ENCODE data around the gene BEST3. TPM values are rescaled to one million over a fixed set of nuclear protein-coding genes. Genes with fewer than 3 reads are reported as not detected.

The BEST3 gene
- total RNA-seq, 3 donors from 2014 or later: 0.66 TPM; not detected in 2

GRCh38 chr12:69687390-69687789, 11.7 kb downstream of the BEST3 start:
- TF ChIP-seq POLR2AphosphoS5 (IDR thresholded peaks at IDR 0.05) (no peak), POLR2A (IDR thresholded peaks at IDR 0.05) (no peak), CTCF (IDR thresholded peaks at IDR 0.05) (no peak)
- no peak for DNase-seq (ENCODE audit: low spot score in 2 of 2)
- Histone ChIP-seq H3K9me3 (no peaks in the 10 kb centered on the region), H3K4me3 (no peak overlapping the region), H3K27me3 (no peaks in the 10 kb centered on the region), H3K36me3 (no peaks in the 10 kb centered on the region), H3K27ac (no peak overlapping the region), H3K4me1 (no peaks in the 10 kb centered on the region)
- intact Hi-C loops (cut with DNase I; ENCODE audit: low total_unique reads): no loop called here

- Histone ChIP-seq H3K4me1 (no peaks in the 10 kb centered on the region), H3K27ac (no peak overlapping the region), H3K36me3 (no peaks in the 10 kb centered on the region), H3K4me3 (no peak overlapping the region), H3K27me3 (no peaks in the 10 kb centered on the region), H3K9me3 (no peaks in the 10 kb centered on the region)
- intact Hi-C loops (cut with DNase I; ENCODE audit: low total_unique reads): no loop called here
- no peak for DNase-seq (ENCODE audit: low spot score in 2 of 2)
- TF ChIP-seq CTCF (IDR thresholded peaks at IDR 0.05) (no peak), POLR2AphosphoS5 (IDR thresholded peaks at IDR 0.05) (no peak), POLR2A (IDR thresholded peaks at IDR 0.05) (no peak)
Measured at GRCh38 chr12:69686731-69687130, 12.4 kb downstream of the BEST3 start.

- Histone ChIP-seq H3K4me1 (no peaks in the 10 kb centered on the region), H3K36me3 (no peaks in the 10 kb centered on the region), H3K4me3 (no peak overlapping the region), H3K27ac (no peak overlapping the region), H3K27me3 (no peaks in the 10 kb centered on the region), H3K9me3 (no peaks in the 10 kb centered on the region)
- intact Hi-C loops (cut with DNase I; ENCODE audit: low total_unique reads): no loop called here
- DNase-seq (ENCODE audit: low spot score in 2 of 2): no peak
- TF ChIP-seq POLR2A (IDR thresholded peaks at IDR 0.05) (no peak), POLR2AphosphoS5 (IDR thresholded peaks at IDR 0.05) (no peak), CTCF (IDR thresholded peaks at IDR 0.05) (no peak)
Measured at GRCh38 chr12:69685810-69686209, 13.3 kb downstream of the BEST3 start.

- intact Hi-C loops (cut with DNase I; ENCODE audit: low total_unique reads): no loop called here
- Histone ChIP-seq H3K4me3 (no peak overlapping the region), H3K9me3 (no peaks in the 10 kb centered on the region), H3K4me1 (no peaks in the 10 kb centered on the region), H3K27me3 (no peaks in the 10 kb centered on the region), H3K27ac (no peak overlapping the region), H3K36me3 (no peaks in the 10 kb centered on the region)
- no peak for DNase-seq (ENCODE audit: low spot score in 2 of 2)
- TF ChIP-seq POLR2A (IDR thresholded peaks at IDR 0.05) (no peak), POLR2AphosphoS5 (IDR thresholded peaks at IDR 0.05) (no peak), CTCF (IDR thresholded peaks at IDR 0.05) (no peak)
Measured at GRCh38 chr12:69684466-69684865, 14.6 kb downstream of the BEST3 start.

- no peaks in the 10 kb centered on the region for H3K4me1 ChIP-seq
- DNase-seq (ENCODE audit: low spot score in 2 of 2): no peak
- no peak overlapping the region for H3K4me3 ChIP-seq
- H3K36me3 ChIP-seq: no peaks in the 10 kb centered on the region
- intact Hi-C loops (cut with DNase I; ENCODE audit: low total_unique reads): no loop called here
- TF ChIP-seq POLR2A (IDR thresholded peaks at IDR 0.05) (no peak), POLR2AphosphoS5 (IDR thresholded peaks at IDR 0.05) (no peak), CTCF (IDR thresholded peaks at IDR 0.05) (no peak)
- H3K27ac ChIP-seq: no peak overlapping the region
- no peaks in the 10 kb centered on the region for H3K27me3 ChIP-seq
- no peaks in the 10 kb centered on the region for H3K9me3 ChIP-seq
Measured at GRCh38 chr12:69682110-69682755, 16.9 kb downstream of the BEST3 start.
